ES-I3 (cell line): Measurements from ENCODE around the gene PTGER2.

Experiments used
- H3K36me3 ChIP-seq: 2 replicates; pipeline ENCODE4 v1.6.1; 2013; ENCODE audit warnings: mild to moderate bottlenecking, low read length, control low read depth, moderate library complexity; ENCODE audit not compliant: insufficient read depth
- H3K4me1 ChIP-seq: 2 replicates; pipeline ENCODE4 v1.6.1; 2013; ENCODE audit warnings: mild to moderate bottlenecking, control low read depth, low read length; ENCODE audit not compliant: insufficient read depth
- H3K9ac ChIP-seq: 2 replicates; pipeline ENCODE4 v1.6.1; 2013; ENCODE audit warnings: low read depth, mild to moderate bottlenecking, low read length, moderate library complexity
- H3K9me3 ChIP-seq: 2 replicates; pipeline ENCODE4 v1.6.1; 2013; ENCODE audit warnings: mild to moderate bottlenecking, low read length, moderate library complexity; ENCODE audit not compliant: control insufficient read depth, insufficient read depth

PTGER2 gene

GRCh38 chr14:52339262-52339661, 25.1 kb downstream of the PTGER2 start:
- Histone ChIP-seq H3K36me3 (no peaks in the 10 kb centered on the region), H3K9me3 (no peaks in the 10 kb centered on the region), H3K9ac (no peak overlapping the region), H3K4me1 (no peaks in the 10 kb centered on the region)

GRCh38 chr14:52342849-52343596, 28.9 kb downstream of the PTGER2 start:
- Histone ChIP-seq H3K4me1 (no peaks in the 10 kb centered on the region), H3K36me3 (no peaks in the 10 kb centered on the region), H3K9me3 (peaks cover 4% of the 10 kb centered on the region; the same call in 1 of the 2 replicates), H3K9ac (no peak overlapping the region)

GRCh38 chr14:52346778-52347177, 32.7 kb downstream of the PTGER2 start:
- H3K9me3 ChIP-seq = peaks cover 4% of the 10 kb centered on the region; the same call in 1 of the 2 replicates
- no peaks in the 10 kb centered on the region for H3K36me3 ChIP-seq
- H3K9ac ChIP-seq = no peak overlapping the region
- no peaks in the 10 kb centered on the region for H3K4me1 ChIP-seq

- Histone ChIP-seq H3K36me3 (no peaks in the 10 kb centered on the region), H3K9ac (no peak overlapping the region), H3K4me1 (no peaks in the 10 kb centered on the region), H3K9me3 (peaks cover 4% of the 10 kb centered on the region; the same call in 1 of the 2 replicates)
Observed at GRCh38 chr14:52348279-52348678, 34.2 kb downstream of the PTGER2 start.

- Histone ChIP-seq H3K9me3 (peaks cover 4% of the 10 kb centered on the region; the same call in 1 of the 2 replicates), H3K4me1 (no peaks in the 10 kb centered on the region), H3K9ac (no peak overlapping the region), H3K36me3 (no peaks in the 10 kb centered on the region)
Observed at GRCh38 chr14:52348776-52349175, 34.7 kb downstream of the PTGER2 start.

GRCh38 chr14:52349731-52350130, 35.6 kb downstream of the PTGER2 start:
- no peaks in the 10 kb centered on the region for H3K36me3 ChIP-seq
- no peaks in the 10 kb centered on the region for H3K4me1 ChIP-seq
- H3K9me3 ChIP-seq = peaks cover 4% of the 10 kb centered on the region; the same call in 1 of the 2 replicates
- H3K9ac ChIP-seq = no peak overlapping the region

- H3K4me1 ChIP-seq = no peaks in the 10 kb centered on the region
- H3K9me3 ChIP-seq = no peaks in the 10 kb centered on the region
- H3K9ac ChIP-seq = no peak overlapping the region
- H3K36me3 ChIP-seq = no peaks in the 10 kb centered on the region
Observed at GRCh38 chr14:52350445-52350844, 36.3 kb downstream of the PTGER2 start.

GRCh38 chr14:52351233-52352060, 37.3 kb downstream of the PTGER2 start:
- Histone ChIP-seq H3K4me1 (no peaks in the 10 kb centered on the region), H3K9ac (no peak overlapping the region), H3K9me3 (no peaks in the 10 kb centered on the region)

GRCh38 chr14:52352061-52352491, 38.0 kb downstream of the PTGER2 start:
- Histone ChIP-seq H3K9me3 (no peaks in the 10 kb centered on the region), H3K9ac (no peak overlapping the region), H3K36me3 (no peaks in the 10 kb centered on the region), H3K4me1 (no peaks in the 10 kb centered on the region)

More at GRCh38 chr14:52351233-52352060, 37.3 kb downstream of the PTGER2 start:
- no peaks in the 10 kb centered on the region for H3K36me3 ChIP-seq

GRCh38 chr14:52352569-52352968, 38.5 kb downstream of the PTGER2 start:
- Histone ChIP-seq H3K36me3 (no peaks in the 10 kb centered on the region), H3K9me3 (no peaks in the 10 kb centered on the region), H3K9ac (no peak overlapping the region), H3K4me1 (no peaks in the 10 kb centered on the region)

GRCh38 chr14:52354242-52354641, 40.1 kb downstream of the PTGER2 start:
- H3K4me1 ChIP-seq = no peaks in the 10 kb centered on the region
- H3K36me3 ChIP-seq = no peaks in the 10 kb centered on the region
- H3K9me3 ChIP-seq = no peaks in the 10 kb centered on the region
- H3K9ac ChIP-seq = no peak overlapping the region

- H3K9ac ChIP-seq = no peak overlapping the region
Observed at GRCh38 chr14:52355016-52355431, 40.9 kb downstream of the PTGER2 start.

GRCh38 chr14:52355526-52355925, 41.4 kb downstream of the PTGER2 start:
- Histone ChIP-seq H3K36me3 (no peaks in the 10 kb centered on the region), H3K9ac (no peak overlapping the region), H3K4me1 (no peaks in the 10 kb centered on the region)

More at GRCh38 chr14:52355016-52355431, 40.9 kb downstream of the PTGER2 start:
- H3K9me3 ChIP-seq = no peaks in the 10 kb centered on the region
- no peaks in the 10 kb centered on the region for H3K36me3 ChIP-seq
- H3K4me1 ChIP-seq = no peaks in the 10 kb centered on the region

GRCh38 chr14:52356025-52356424, 41.9 kb downstream of the PTGER2 start:
- Histone ChIP-seq H3K4me1 (no peaks in the 10 kb centered on the region), H3K9ac (no peak overlapping the region), H3K9me3 (no peaks in the 10 kb centered on the region), H3K36me3 (no peaks in the 10 kb centered on the region)

More at GRCh38 chr14:52355526-52355925, 41.4 kb downstream of the PTGER2 start:
- H3K9me3 ChIP-seq = no peaks in the 10 kb centered on the region
